HG03039 (cell line): ENCODE data around the gene UNC5C.

ENCODE experiments used
- ATAC-seq: cut with Tn5 transposase; IDR thresholded peaks from one replicate; pipeline ENCODE4 v1.9.1; 2021; ENCODE audit warnings: mild to moderate bottlenecking, moderate library complexity; ENCODE audit not compliant: unreplicated experiment

Gene UNC5C

DNA sequence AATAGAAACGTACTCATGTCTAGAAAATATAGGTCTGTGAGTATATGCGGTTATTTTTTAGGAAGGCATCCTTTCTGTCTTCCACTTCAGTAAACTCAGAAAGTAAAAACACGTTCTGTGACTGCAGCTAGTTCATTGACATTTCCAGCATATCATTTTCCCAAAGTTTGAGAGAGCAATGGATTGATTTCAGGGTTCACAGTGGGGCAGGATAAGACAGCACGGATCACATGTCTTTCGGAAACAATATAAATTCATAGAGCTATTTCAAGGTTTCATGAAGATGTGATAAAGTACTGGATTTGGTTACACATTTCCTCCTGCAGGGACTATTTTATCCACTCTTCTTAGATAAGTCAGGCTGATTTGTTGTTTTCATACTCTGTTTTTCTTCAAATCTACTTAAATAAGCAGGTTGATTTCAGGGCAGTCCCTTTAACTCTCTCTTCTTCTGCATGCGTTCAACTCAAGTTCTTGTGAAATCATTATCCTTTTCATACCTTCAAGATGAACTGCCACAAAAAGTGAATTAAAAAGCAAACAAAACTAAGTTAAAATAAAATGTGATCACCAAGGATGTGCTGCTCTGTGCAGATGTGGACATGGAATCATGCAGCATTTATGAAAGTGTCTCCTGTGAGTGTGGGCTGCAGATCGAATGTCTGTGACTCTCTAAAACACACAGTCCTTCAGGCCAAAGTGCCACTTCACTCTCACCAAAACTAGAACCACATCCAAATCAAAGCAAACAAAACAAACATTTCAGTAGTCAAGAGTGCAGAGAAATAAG lies 187.7 kb downstream of the UNC5C start:
- no peak for ATAC-seq

DNA sequence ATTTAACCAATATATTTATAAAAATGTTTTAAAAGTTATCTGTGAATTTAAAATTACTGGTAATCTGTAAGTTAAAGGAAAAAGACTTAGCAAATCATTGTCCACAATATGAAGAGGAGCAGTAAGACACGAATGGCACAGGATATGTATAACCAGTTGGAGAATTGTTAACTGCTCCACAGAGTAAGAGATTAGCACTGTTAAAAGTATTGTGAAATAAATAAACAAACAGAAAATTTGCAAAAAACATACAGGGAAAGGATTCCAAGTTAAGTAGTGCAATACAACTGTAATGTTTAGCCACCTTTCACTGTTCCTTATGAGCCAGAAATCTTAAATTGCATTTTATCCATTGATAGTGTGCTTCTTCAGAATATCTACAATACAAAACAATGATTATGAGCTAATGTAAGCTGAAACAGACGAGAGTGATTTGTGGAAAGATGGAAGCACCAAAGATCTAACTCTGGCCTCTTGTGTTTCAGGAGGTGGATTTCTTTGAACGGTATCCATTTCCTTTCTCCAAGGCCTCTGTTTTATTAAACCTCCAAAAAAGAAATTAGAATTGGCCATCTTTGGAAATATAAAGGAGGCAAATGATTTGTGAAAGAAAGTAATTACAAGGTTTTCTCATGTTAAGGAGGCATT lies 188.4 kb downstream of the UNC5C start:
- ATAC-seq = no peak

DNA sequence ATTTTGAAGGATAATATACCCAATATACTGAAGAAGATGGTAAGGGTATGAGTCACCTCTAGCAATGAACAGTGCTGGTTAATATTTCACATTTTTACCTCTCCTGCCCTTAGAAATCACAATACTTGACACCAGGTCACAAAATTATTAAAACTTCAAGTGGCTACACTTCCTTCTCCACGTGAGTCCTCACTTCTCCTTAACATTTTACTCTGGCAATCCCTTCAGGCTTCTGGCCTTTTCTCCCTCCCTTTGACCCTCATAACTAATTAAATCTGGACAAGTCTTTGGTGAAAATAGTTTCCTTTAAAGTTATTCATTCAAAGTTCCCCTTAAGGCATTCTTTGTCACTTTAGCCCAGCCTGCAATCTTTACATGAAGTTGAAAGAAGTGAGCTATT lies 190.4 kb downstream of the UNC5C start:
- no peak for ATAC-seq

DNA sequence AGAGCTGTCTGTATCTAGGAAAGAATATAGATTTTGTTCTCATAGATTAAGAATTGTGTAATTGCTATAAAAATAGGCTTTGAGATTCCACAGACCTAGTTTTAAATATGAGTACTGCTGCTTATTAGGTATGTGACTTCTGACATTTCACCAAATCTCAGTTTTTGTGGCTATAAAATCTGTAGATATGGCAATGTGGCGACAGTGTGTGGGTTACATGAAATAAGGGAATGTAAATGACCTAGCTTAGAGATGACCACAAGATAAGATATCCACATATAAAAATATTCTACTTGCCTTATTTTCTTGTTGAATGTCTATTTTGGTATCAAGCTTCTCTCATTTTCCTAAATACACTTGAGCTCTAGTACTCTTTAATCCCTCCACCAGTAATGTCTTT lies 193.8 kb downstream of the UNC5C start:
- ATAC-seq = no peak

DNA sequence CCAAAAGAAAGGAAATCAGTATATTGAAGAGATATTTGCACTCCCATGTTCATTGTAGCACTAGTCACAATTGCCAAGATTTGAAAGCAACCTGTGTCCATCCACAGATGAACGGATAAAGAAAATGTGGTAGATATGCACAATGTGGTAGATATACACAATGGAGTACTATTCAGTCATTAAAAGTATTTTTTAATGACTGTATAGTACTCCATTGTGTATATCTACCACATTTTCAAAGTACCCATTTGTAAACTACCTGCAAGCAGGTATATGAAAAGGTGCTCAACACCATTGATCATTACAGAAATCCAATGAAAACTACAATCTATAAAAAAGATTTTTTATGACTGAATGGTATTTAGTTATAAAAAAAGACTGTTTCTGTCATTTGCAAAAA lies 200.4 kb downstream of the UNC5C start:
- no peak for ATAC-seq

DNA sequence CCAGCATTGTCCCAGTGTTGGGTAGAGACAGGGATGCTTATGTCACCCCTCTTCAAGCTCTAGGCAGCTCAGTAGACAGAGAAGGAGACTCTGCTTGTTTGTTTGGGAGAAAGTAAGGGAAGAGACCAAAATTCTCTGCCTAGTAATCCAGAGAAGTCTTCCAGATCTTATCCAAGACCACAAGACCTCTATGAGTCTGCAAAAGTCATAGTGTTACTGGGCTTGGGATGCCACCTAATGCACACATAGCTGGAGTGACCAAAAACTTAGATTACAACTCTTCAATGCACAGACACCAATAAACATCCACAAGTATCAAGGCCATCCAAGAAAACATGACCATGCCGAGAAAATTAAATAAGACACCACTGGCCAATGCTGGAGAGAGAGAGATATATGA lies 205.5 kb downstream of the UNC5C start:
- ATAC-seq = no peak

DNA sequence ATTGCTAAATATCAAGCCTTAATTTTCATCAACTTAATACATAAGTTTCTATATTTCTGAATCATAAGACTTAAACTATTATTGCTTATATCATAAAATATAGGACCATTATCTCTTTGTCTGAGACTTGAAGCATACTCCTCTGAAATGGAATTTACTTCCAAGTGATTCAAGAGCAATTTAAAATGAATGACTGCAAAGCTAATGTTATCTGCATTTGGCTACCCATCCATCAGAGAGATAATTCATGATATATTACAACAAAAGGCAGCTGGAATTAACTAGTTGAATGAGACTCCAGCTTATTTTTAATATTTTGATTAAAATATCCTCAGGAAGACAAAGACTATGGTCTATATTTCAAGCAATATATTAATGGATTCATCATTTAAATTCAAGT lies 208.6 kb downstream of the UNC5C start:
- no peak for ATAC-seq

DNA sequence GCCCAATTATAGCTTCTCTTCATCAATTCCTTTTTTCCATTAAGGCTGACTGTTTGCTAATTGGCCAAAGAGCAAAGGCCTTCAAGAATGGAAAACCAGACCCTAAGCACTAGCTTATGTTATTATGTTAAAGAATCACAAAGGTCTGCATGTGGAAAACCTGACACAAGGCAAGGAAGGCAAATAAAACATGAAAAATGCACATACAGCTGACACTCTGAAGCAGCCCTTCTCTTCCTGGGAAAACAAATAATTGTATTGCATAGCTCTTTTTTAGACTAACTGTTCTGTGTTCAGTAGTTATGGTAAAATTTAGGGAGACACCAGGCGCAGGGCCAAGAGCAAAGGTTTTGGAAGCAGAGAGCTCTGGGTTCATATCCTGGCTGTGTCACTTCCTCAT lies 223.1 kb downstream of the UNC5C start:
- ATAC-seq = no peak

DNA sequence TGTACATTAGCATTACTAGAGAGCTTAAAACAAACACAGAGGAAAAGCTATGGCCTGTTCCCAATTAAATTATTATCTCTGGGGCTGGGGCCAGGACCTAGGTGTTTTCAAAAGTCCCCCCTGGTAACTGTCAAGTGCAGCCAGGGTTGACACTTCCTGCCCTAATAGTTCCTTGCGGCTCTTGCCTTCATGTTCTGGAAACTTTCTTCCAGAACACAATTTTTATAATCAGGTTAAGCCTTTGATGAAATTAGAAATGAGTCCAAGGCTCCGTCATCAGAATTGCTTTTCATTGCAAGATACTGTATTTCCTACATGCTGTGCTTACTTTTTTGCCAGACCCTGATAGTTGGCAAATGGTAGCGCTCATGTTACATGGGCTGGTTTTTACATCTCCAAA lies 229.6 kb downstream of the UNC5C start:
- no peak for ATAC-seq

DNA sequence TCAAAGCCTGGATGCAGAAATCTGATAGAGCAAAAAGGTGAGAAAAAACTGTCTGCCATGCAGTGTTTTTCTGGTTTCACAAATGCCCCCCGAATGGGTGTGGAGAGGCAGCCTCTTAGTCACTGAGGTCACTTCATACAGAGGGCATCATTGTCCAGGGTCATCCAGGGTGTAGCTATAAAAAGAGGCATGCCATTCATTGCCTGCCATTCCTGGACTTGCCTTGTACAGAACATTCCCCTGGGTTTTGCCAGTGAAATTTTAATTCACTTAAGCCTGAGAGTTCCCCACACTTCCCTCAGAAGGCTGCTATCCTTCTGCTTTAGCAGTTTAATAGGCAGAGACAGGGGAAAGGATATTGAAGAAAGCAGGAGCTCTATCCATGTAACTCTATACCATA lies 230.3 kb downstream of the UNC5C start:
- ATAC-seq = no peak

DNA sequence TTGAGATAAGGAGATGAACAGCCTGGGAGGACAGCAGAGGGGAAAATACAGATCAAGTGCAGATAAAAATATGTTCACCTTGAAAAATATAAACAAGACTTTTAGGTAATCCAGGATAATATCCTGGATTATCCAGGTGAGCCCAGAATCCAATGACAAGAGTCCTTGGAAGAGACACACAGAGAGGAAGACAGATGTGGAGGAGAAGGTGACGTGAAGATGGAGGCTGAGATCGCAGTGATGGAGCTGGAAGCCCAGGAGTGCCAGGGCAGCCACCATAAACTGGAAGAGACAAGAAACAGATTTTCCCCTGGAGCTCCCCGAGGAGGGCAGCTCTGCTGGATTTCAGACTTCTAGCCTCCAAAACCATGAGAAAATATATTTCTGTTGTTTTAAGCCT lies 230.7 kb downstream of the UNC5C start:
- no peak for ATAC-seq

DNA sequence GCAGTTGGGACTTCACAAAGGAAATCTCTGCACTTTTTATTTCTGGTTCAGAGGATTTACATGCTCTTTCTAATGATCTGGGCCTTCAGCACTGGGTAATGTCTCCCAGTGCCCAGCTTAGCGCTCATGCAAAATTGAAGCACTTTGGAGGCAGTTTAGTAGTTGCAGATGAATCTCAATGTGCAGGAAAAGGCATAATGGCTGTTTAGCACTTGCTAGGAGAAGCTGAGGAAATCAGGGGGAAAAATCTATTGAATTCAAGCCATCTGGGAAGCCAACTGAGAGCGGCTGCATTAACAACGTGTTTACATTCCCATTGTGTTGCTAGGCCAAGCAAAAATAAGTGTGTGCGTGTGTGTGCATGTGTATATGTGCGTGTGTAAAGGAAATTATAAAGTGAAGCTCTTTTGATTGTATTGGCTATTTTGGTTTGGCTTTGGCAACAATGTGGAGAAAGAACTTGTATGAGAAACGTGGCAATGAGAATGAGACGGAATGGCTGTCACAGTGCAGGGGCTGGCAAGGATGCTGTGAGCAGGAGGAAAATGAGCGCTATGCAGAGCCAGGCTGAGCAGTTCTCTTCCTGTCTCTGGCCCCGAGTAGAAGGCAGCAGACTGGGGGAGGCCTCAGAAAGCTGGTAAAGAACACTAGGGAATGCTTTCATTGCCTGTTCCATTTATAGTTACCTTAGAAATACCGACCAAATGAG lies 231.5 kb downstream of the UNC5C start:
- no peak for ATAC-seq

DNA sequence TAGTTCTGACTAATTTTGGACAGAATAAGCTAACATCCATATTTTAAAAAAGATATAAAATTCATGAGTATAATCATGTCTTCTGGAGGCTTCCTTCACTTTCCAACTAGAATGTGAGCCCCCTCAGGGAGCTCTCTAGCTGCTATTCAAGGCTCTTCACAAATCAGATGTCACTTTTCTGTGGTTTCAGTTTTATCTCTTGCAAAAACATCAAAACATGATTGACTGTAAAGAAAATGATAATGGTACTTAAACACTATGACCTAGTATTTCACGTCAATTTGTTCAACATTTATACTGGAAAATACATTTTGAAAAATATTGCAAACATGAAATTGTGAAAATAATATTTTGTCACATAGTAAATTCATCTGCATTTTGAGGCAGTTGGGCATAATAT lies 234.2 kb downstream of the UNC5C start:
- no peak for ATAC-seq

DNA sequence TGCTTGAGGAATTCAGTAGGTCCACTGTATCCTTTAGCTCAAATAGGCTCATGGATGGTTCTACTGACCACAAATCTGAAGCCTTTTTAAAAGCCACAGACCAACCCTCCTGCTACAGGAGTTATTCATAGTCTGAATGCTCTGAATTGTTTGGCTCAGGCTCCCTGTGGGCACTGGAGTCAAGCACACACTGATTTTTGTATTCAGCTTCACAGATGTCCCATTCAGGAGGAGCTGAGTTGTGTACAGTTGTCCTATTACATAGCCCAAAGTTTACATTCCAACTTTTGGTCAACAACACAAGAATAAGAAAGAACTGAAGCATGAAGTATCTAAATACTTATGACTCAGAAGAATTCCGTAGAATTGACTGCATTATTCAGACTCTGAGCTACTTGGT lies 243.9 kb downstream of the UNC5C start:
- ATAC-seq = no peak

DNA sequence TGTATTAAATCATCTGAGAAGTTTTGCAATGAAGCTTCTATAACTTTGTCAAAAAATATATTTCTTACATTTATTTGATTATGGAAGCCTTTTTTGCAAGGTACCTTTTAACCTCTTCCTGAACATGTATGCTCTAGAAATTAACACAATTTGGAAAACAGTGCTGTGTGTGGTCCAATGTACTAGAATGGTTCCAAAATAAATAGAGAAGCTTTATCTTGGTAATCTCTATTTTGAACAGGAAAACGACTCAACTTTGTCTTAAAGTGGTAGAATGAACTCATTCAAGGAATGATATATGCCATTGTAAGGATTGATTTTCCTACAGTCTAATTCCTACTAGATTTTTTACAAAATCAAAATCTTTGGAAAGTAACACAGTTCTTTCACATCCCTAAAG lies 248.5 kb downstream of the UNC5C start:
- no peak for ATAC-seq

DNA sequence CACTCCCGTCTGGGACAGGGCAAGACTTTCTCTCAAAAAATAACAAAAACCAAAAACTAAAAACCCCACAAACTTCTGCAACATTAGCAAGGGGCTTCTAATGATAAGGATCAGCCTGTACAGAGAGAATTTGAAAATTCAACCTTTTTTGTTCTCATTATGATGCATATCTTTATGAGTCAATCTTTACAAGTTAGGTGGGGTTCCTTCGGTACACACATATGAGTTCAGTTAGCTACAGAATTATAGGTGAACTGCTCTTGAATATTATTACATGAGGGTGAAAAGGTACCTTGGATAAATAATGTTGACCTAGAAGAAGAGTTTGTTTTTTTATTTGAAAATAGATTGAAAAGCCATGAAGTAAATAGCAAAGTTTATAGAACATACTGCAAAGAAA lies 252.7 kb downstream of the UNC5C start:
- no peak for ATAC-seq

DNA sequence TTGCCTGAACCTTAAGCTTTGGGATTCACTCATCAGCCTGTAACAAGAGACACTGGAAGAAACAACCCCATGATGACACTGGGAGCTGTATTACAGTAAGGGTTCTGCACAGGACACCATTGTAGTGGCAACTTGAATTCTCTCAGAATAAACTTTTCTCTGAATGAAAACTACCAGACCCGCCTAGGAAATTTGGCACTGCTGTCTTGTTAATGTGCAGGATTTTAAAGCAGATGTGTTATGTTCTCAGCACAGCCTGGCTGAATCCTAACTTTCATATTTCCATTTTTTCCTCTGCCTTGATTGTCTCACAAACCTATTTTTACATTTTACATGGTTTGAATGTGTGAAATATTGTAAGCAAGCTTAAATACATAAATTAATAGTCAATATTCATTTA lies 253.6 kb downstream of the UNC5C start:
- ATAC-seq = no peak

DNA sequence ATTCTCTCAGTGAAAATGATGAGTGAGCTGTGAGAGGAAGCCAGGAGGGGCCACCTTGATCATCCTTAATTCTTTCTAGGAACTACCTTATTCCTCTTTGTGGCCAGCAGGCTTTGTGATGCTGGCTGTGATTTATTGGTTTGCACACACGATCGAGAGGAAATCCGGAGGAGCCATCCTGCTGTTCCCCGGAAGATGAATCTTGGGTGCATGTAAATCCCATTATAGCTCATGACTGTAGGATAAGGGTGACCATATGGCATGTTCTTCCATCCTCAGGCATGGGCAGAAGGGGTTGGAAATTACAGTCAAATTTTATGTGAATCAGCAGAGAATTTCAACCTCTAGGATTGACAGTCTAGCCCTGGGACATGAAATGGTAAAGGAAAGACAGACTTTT lies 254.5 kb downstream of the UNC5C start:
- ATAC-seq = no peak

DNA sequence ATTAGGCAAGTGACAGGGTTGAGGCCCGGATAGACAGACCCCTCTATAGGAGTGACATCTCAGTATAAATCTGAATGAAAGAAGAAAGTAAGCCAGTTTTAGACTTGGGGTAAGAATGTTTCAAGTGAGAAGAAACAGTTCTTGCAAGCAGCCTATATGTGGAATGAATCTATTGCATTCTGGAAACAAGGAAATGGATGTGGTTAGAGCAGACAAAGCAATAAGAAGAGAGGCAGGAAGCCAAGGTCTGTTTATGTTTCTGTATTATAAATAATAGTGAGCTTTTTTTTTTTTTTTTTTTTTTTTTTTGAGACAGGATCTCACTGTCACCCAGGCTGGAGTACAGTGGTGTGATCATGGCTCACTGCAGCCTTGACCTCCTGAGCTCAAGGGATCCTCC lies 255.8 kb downstream of the UNC5C start:
- ATAC-seq = no peak

DNA sequence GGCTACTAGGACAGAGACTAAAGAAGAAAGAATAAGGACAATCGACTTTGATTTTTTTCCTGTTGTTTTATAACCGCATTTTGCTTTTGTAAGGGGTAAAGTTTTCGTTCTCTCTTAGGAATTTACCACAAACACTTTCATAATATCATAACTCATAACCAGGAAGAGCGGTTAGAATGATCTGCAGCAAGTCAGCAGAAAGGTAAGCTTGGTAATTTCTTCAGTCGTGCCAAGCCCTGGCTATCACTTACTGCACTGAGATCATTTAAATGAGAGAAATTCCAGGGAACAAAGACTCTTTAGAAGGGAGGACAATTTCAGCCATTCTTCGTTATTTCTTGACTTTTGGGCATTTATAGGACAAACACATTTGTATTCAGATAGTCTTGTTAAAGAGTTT lies 258.1 kb downstream of the UNC5C start:
- ATAC-seq = no peak

DNA sequence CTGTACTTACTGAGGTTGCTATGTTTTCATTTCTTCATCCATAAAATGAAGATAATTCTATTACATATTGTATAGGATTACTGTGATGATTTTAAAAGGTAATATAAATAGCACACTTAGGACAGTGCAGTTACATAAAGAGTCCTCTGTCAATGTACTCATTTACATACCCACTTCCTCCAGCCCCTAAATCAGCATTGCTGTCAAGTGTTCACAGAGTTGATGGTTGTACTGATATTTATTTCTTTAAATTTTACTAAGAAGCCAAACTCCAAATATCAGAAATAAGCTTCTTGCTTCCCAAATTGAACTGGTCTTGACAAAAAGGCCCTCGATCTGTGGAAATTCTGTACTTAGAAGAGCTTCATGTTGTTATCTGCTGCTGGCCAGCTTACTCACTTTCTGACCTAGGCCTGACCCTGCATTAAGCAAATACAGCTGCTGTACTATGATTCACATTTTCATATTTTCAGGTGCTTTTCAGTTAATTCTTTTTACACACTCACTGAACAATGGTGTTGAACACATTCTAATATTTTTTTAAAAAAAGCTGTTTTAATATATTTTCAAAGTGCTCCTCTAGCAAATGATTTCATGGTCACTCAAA lies 259.6 kb downstream of the UNC5C start:
- no peak for ATAC-seq

DNA sequence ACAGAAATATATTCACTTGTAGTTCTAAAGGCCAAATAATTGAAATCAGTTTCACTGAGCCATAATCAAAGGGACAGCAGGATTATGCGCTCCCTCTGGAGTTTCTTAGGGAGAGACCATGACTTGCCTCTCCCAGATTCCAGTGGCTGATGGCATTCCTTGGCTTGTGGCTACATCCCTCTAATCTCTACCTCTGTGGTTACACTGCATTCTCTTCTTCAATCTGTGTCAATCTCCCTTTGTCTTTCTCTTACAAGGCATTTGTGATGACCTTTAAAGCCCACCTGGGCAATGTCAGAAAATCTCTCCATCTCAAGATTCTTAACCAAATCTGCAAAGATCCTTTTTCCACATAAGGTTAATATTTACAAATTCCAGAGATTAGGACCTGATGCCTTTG lies 260.2 kb downstream of the UNC5C start:
- ATAC-seq = no peak
